GM21528 (cell line): ENCODE measurements around the gene UIMC1.

Experiments used
- ATAC-seq: cut with Tn5 transposase; IDR thresholded peaks from one replicate; pipeline ENCODE4 v1.9.1; 2021; ENCODE audit warnings: mild to moderate bottlenecking, moderate library complexity; ENCODE audit not compliant: unreplicated experiment, low FRiP score

Gene UIMC1

DNA sequence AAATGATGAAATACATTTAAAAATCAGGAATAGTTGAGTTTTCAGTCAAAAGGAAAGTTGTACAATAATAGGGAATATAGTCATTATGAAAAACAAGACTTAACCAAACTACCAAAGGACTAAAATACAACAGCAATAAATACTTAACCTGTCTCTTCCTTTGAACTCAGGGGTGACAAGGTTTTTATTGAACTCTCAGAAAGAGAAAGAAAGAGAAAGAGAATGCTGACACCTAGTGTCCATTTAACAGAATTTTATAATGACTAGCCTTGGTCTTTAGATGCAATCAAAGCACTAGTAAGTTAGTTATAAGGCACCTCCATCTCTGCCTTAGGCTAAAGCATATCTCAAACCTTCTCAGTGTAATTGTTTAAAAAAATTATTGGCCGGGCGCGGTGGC is 47.5 kb downstream of the UIMC1 start:
- ATAC-seq, result no peak

GRCh38 chr5:176956756-176957155 is 49.8 kb downstream of the UIMC1 start:
- no peak for ATAC-seq

GRCh38 chr5:176955895-176956294 is 50.7 kb downstream of the UIMC1 start:
- no peak for ATAC-seq

DNA sequence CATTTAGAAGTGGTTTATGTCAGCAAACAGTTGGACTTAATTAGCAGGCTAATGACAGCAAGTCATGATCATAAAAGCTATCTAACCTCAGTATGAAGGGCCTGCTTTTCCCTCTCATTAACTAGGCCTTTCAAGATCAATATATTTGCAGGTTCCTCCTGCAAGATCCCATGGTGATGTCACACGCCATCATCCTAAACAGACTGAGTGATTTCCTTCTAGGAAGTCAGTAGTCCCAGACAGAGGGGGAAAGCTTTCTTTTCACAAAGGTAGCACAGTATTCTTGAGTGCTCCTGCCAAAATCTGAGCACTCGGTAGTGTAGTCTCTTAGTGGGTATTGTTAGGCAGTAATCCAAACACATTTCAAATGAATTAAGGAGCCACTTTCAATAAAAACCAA is 52.5 kb downstream of the UIMC1 start:
- ATAC-seq, result no peak

DNA sequence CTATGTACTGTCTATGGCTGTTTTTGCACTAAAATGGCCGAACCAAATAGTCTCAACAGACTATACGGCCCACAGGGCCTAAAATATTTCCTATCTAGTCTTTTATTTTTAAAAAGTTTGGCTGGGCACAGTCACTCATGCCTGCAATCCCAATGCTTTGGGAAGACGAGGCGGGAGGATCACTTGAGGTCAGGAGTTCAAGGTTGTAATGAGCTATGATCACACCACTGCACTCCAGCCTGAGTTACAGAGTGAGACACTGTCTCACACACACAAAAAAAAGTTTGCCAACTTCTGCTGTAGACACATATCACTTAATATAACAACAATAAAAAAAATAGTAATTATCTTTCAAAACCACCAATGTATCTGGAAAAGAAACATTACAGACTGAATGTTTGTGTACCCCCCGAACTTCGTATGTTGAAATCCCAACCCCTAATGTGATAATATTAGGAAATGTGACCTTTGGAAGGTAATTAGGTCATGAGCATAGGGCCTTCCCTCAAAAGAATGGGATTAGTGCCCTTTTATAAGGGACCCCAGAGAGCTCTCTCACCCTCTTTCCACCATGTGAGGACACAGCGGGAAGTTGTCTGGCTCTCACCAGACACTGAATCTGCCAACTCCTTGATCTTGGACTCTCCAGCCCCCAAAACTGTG is 53.9 kb downstream of the UIMC1 start:
- no peak for ATAC-seq

GRCh38 chr5:176948458-176948857 is 58.1 kb downstream of the UIMC1 start:
- no peak for ATAC-seq

- ATAC-seq, result no peak
These were observed 58.7 kb downstream of the UIMC1 start for GRCh38 chr5:176947847-176948246.

- ATAC-seq, result no peak
These were observed 62.3 kb downstream of the UIMC1 start for GRCh38 chr5:176944268-176944667.

DNA sequence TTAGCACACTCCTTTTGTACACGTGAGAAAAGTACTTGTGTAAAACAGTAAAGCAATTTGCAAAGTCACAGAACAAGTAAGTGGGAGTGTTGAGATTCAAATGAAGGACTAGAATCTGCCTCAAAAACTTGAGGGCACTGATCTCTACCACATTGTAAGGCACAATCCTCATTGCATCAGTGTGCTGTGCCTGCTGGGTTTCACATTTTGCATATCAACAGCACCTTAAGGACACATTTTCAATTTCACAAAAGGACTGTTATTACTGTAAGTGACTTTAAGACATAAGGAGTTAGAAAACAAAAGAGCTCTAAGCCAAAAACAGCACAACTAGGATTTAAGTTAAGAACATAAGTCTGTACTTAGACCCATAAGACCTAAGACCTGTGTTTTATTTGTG is 62.8 kb downstream of the UIMC1 start:
- no peak for ATAC-seq

DNA sequence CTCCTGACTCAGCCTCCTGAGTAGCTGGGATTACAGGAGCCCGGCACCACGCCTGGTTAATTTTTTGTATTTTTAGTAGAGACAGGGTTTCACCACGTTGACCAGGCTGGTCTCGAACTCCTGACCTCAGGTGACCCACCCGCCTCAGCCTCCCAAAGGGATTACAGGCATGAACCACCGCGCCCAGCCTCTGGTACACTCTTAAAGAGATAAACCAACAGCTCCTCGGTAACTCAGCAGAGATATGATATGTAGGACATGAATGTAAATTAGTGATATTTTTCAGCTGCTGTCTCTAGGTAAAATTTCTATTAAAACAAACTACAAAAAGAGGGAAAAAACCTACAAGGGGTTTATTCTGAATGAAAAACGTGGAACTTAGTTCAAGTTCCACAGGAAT is 64.6 kb downstream of the UIMC1 start:
- no peak for ATAC-seq

- ATAC-seq, result no peak
These were observed 68.1 kb downstream of the UIMC1 start for GRCh38 chr5:176938472-176938871.

DNA sequence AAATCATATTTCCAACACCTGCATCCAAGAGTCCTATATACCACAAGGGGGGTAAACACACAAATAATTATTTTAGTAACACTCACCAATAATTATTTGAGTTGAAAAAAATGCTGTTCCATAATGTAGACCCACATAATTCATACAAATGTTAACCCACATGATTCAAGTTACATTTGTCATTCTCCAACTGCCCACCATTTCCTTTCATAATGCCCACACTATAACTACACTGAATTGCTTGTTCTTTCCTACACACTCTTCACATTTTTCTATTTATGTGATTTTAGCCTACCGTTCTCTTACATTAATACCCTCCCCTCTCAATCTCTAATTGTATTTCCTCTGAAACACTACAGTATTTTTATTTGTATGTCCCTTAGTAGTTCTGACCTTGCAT is 71.6 kb downstream of the UIMC1 start:
- no peak for ATAC-seq

- no peak for ATAC-seq
These were observed 72.2 kb downstream of the UIMC1 start for GRCh38 chr5:176934309-176934930.

- no peak for ATAC-seq
These were observed 76.9 kb downstream of the UIMC1 start for GRCh38 chr5:176929654-176930053.

DNA sequence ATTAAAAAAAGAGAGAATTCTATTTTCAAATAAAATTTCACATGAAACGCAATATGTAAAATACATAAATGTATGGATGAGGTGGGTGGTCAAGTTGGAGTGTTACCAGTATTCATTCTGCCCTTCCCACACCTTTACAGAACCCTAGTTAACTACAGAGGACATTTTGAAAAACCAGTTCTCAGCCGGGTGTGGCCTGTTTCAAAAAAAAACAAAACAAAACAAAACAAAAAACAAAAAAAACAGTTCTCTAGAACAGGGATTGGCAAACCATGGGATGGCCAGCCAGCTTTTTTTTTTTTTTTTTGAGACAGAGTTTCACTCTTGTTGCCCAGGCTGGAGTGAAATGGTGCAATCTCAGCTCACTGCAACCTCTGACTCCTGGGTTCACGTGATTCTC is 79.0 kb downstream of the UIMC1 start:
- no peak for ATAC-seq

DNA sequence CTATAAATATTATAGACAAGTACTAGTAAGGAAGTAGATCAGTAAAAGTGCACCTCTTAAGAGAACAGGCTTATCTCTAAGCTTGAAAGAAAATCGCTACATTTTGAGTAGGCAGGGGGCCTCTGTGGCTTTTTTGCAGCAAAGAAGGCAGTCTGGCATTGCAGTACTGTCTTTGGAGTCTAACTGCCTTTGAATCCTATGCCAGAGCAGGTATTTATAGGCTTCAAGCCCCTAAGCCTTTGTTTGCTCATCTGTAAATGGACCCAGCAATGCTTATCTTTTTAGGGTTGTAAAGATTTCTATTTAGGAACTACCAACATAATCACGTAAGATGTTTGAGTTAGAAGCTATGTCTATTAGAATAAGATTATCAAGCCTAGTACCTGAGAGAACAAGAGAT is 83.8 kb downstream of the UIMC1 start:
- no peak for ATAC-seq

DNA sequence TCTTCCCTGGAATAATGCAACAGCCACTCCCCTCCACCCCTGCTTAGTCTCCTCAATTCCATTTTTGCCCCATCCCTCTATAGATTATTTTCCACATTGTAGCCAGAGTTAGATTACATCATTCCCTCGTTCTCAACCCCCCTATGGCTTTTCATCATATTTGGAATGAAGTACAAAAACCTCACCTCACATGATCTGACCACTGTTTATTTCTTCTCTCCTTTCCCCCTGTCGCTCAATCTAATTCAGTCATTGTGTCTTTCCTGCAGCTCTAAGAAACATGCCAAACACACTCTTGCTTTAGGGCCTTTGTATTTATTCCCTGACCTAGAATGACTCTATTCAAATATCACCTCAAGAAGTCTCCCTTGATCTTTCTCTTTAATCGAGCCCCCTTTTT is 84.9 kb downstream of the UIMC1 start:
- no peak for ATAC-seq

DNA sequence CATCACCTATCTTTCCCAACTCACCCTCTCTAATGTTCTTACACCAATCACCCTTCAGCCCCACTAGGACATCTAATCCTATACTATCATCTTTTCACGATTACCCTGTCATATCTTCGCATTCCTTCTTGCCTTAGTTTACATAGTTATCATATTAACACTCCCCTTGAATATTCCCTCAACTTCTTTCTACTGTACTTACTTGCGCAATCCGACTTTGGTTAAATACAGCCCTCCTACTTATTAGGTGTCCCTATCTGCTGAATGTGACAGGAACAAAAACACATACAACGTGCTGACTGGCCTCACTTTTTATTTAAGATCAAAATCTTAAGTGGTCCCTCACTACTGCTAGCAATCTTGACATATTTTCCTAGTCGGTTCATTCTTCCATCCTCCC is 88.0 kb downstream of the UIMC1 start:
- no peak for ATAC-seq

DNA sequence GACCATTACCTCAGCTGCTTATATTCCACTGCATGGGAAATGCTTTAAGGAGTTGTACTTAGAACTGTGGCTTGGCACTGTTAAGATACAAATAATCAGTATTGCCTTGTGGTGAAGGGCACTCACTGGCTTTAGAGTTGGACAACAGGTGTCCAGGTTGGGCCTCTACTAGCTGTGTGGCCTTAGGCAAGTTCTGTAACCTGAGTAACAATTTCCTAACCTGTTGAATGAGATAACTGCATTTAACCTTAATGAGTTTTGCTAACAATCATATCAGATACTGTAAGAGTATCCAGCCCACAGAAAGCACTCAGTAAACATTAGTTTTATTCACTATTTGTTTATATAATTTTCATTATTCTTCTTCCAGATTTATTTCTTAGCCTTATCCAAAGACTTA is 90.2 kb downstream of the UIMC1 start:
- no peak for ATAC-seq

DNA sequence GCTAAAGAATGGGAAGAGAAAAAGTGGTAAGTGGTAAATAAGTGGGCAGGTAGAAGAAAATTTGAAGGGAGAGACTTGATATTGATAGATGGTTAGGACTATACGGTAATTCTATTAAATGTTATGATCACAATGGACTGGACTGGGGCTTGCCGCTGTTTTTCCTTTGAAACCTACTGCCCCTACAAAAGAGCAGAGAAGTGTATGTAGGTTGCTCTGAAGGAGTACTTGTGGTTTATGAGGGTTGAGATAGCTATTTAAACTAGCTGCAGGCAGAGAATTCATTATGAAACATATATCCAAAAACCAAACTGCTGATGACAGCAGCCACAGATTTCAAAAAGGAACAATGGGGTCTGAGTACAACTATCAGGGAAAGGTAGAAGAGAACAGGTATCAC is 90.7 kb downstream of the UIMC1 start:
- no peak for ATAC-seq

GRCh38 chr5:176912115-176912514 is 94.5 kb downstream of the UIMC1 start:
- no peak for ATAC-seq

- no peak for ATAC-seq
These were observed 97.8 kb downstream of the UIMC1 start for GRCh38 chr5:176908675-176909368.
